GM23338 (cell line): ENCODE results near the gene BTK. TPM values are rescaled to one million over a fixed set of nuclear protein-coding genes. Genes with fewer than 3 reads are reported as not detected.

Source experiments
- ATAC-seq: fragments of 200-7000 bp; cut with Tn5 transposase; 3 replicates; pipeline ENCODE4 v1.9.1; 2020
- DNase-seq: peaks from one replicate; pipeline ENCODE4 v3.0.0-alpha.2; 2015; ENCODE audit warnings: low spot score
- H2AFZ ChIP-seq: fragments of 200-600 bp; sonication (generic); 2 replicates; pipeline ENCODE4 v1.8.0; 2016; ENCODE audit warnings: antibody characterized with exemption, mild to moderate bottlenecking, moderate library complexity
- H3F3A ChIP-seq: fragments of 200-600 bp; sonication (generic); replicated peaks from 2 replicates; pipeline ENCODE4 v1.8.0; 2017; ENCODE audit warnings: antibody characterized with exemption, mixed run types, low read depth
- H3K27ac ChIP-seq: fragments of 200-600 bp; sonication (generic); 2 replicates; pipeline ENCODE4 v1.6.1; 2016; ENCODE audit warnings: low read depth
- H3K27me3 ChIP-seq: fragments of 200-600 bp; sonication (generic); 2 replicates; pipeline ENCODE4 v1.8.0; 2016; ENCODE audit warnings: mild to moderate bottlenecking, mixed run types, moderate library complexity; ENCODE audit not compliant: insufficient read depth
- H3K36me3 ChIP-seq: fragments of 200-600 bp; sonication (generic); 2 replicates; pipeline ENCODE4 v1.8.0; 2016; ENCODE audit warnings: mild to moderate bottlenecking; ENCODE audit not compliant: insufficient read depth
- H3K4me1 ChIP-seq: fragments of 200-600 bp; sonication (generic); 2 replicates; pipeline ENCODE4 v1.8.0; 2016; ENCODE audit warnings: mild to moderate bottlenecking, moderate library complexity; ENCODE audit not compliant: insufficient read depth
- H3K4me2 ChIP-seq: fragments of 200-600 bp; sonication (generic); 2 replicates; pipeline ENCODE4 v1.7.1; 2017; ENCODE audit warnings: mixed run types
- H3K4me3 ChIP-seq: fragments of 200-600 bp; sonication (generic); 2 replicates; pipeline ENCODE4 v1.6.1; 2016; ENCODE audit warnings: mixed run types
- H3K79me2 ChIP-seq: fragments of 200-600 bp; sonication (generic); replicated peaks from 2 replicates; pipeline ENCODE4 v1.8.0; 2017; ENCODE audit warnings: mild to moderate bottlenecking; ENCODE audit not compliant: insufficient read depth
- H3K9me2 ChIP-seq: fragments of 200-600 bp; sonication (generic); 2 replicates; pipeline ENCODE4 v1.8.0; 2017; ENCODE audit not compliant: insufficient read depth
- H4K20me1 ChIP-seq: fragments of 200-600 bp; sonication (generic); replicated peaks from 2 replicates; pipeline ENCODE4 v1.8.0; 2017; ENCODE audit warnings: mild to moderate bottlenecking; ENCODE audit not compliant: insufficient read depth
- H3K27ac Mint-ChIP-seq: 2 replicates; pipeline ENCODE4 v1.8.0; 2020; ENCODE audit warnings: inconsistent platforms, mild to moderate bottlenecking, moderate library complexity, mixed read lengths
- H3K27me3 Mint-ChIP-seq: 3 replicates; pipeline ENCODE4 v1.8.0; 2022; ENCODE audit warnings: low read depth, mild to moderate bottlenecking, moderate library complexity, mixed read lengths, inconsistent platforms; ENCODE audit not compliant: insufficient read depth, poor library complexity
- H3K36me3 Mint-ChIP-seq: 3 replicates; pipeline ENCODE4 v1.8.0; 2021; ENCODE audit warnings: low read depth, mild to moderate bottlenecking, inconsistent platforms, moderate library complexity, mixed read lengths
- H3K4me1 Mint-ChIP-seq: 3 replicates; pipeline ENCODE4 v1.8.0; 2020; ENCODE audit warnings: mild to moderate bottlenecking, inconsistent platforms, mixed read lengths
- H3K4me3 Mint-ChIP-seq: 3 replicates; pipeline ENCODE4 v1.8.0; 2021; ENCODE audit warnings: moderate library complexity, mild to moderate bottlenecking, inconsistent platforms, mixed read lengths
- H3K9me3 Mint-ChIP-seq: 3 replicates; pipeline ENCODE4 v1.8.0; 2020; ENCODE audit warnings: moderate library complexity, mild to moderate bottlenecking, inconsistent platforms, mixed read lengths
- CTCF ChIP-seq, 2 experiments: fragments of 200-600 bp in 1 of 2; sonication (generic) in 1 of 2; conservative IDR thresholded peaks; 2 replicates each; pipeline versions ENCODE4 v1.5.1 to v1.6.1; 2016 to 2017; ENCODE audit warnings: antibody characterized with exemption in 2 of 2, low read depth in 2 of 2, mild to moderate bottlenecking in 2 of 2, moderate library complexity in 1 of 2
- ETS1 ChIP-seq: IDR thresholded peaks from 2 replicates; pipeline ENCODE4 v1.6.1; 2016; ENCODE audit warnings: antibody characterized with exemption
- EZH2 ChIP-seq: fragments of 200-600 bp; sonication (generic); IDR thresholded peaks from one replicate; pipeline ENCODE4 v1.8.0; 2017; ENCODE audit warnings: antibody characterized with exemption, mild to moderate bottlenecking, low read depth; ENCODE audit not compliant: unreplicated experiment
- EZH2phosphoT487 ChIP-seq: fragments of 200-600 bp; sonication (generic); IDR thresholded peaks from one replicate; pipeline ENCODE4 v1.8.1; 2018; ENCODE audit warnings: antibody characterized with exemption; ENCODE audit not compliant: unreplicated experiment
- JUNB ChIP-seq: IDR thresholded peaks from one replicate; pipeline ENCODE4 v1.6.1; 2016; ENCODE audit warnings: antibody characterized with exemption; ENCODE audit not compliant: unreplicated experiment
- NANOG ChIP-seq: IDR thresholded peaks from 2 replicates; pipeline ENCODE4 v1.6.1; 2016; ENCODE audit warnings: antibody characterized with exemption, borderline replicate concordance
- POLR2AphosphoS5 ChIP-seq: IDR thresholded peaks from 2 replicates; pipeline ENCODE4 v1.6.1; 2016; ENCODE audit warnings: antibody characterized with exemption, low read depth
- REST ChIP-seq: IDR thresholded peaks from one replicate; pipeline ENCODE4 v1.6.1; 2018; ENCODE audit warnings: antibody characterized with exemption; ENCODE audit not compliant: unreplicated experiment
- STAT1 ChIP-seq: IDR thresholded peaks from one replicate; pipeline ENCODE4 v1.6.1; 2016; ENCODE audit warnings: antibody characterized with exemption; ENCODE audit not compliant: unreplicated experiment
- ZNF114 ChIP-seq: fragments of 250-450 bp; sonication (Bioruptor Pico); IDR thresholded peaks from 2 replicates; pipeline ENCODE4 v1.5.0; 2020; ENCODE audit warnings: mild to moderate bottlenecking, moderate library complexity
- polyA plus RNA-seq: library from polyadenylated mRNA; unstranded; fragments of >200 nt; fragmentation: Nextera tagmentation; extraction: Ambion mirVana; gene quantifications from 2 replicates; pipeline ENCODE4 v1.2.1, GENCODE V29; 2016
- total RNA-seq: library from RNA; depleted of rRNA; stranded (reverse); fragments of >200 nt; shearing (Covaris generic); gene quantifications from 2 replicates; pipeline ENCODE4 v1.2.3, GENCODE V29; 2014

The BTK gene
- total and polyA plus RNA-seq, 2 experiments from 2014 or later: 0.19 to 0.31 TPM

- TF ChIP-seq REST: no peak
- TF ChIP-seq EZH2phosphoT487: no peak
- TF ChIP-seq STAT1: no peak
- TF ChIP-seq EZH2: no peak
- no peak for TF ChIP-seq ZNF114 (CRISPR knock-in tag)
- no peak for TF ChIP-seq NANOG
Observed at GRCh38 chrX:101362757-101363156, 23.2 kb downstream of the BTK start (continued).

GRCh38 chrX:101362116-101362515 is 23.9 kb downstream of the BTK start:
- Histone ChIP-seq H3K9me2 (no peaks in the 10 kb centered on the region), H3K36me3 (no peaks in the 10 kb centered on the region), H3K4me2 (no peak overlapping the region), H3K79me2 (no peaks in the 10 kb centered on the region), H3F3A (no peaks in the 10 kb centered on the region), H3K27me3 (no peaks in the 10 kb centered on the region), H4K20me1 (no peaks in the 10 kb centered on the region), H3K4me3 (no peak overlapping the region), H3K4me1 (no peaks in the 10 kb centered on the region), H3K27ac (no peak overlapping the region), H2AFZ (no peak overlapping the region)
- no peak overlapping the region for H3K4me3 Mint-ChIP-seq
- ATAC-seq (no peak), DNase-seq (no peak)
- H3K27ac Mint-ChIP-seq: no peak overlapping the region
- H3K4me1 Mint-ChIP-seq: peaks cover 2% of the 10 kb centered on the region; the same call in 1 of the 3 replicates
- no peaks in the 10 kb centered on the region for H3K9me3 Mint-ChIP-seq
- no peaks in the 10 kb centered on the region for H3K36me3 Mint-ChIP-seq
- no peaks in the 10 kb centered on the region for H3K27me3 Mint-ChIP-seq
- no peak for TF ChIP-seq ZNF114 (CRISPR knock-in tag)
- TF ChIP-seq POLR2AphosphoS5: no peak
- TF ChIP-seq REST: no peak
- TF ChIP-seq JUNB: no peak
- no peak for TF ChIP-seq STAT1
- TF ChIP-seq CTCF (conservative IDR thresholded peaks at IDR 0.05; ENCODE audit: low read depth in 2 of 2): no peak
- TF ChIP-seq ETS1: no peak
- no peak for TF ChIP-seq EZH2phosphoT487
